NCI-H1105 treated with DMSO at 0.1 percent for 48 hours (cell line): ENCODE measurements around the gene HDLBP.

Experiments used
- DNase-seq: peaks from one replicate; lab custom pipeline; 2025; lab: John Stamatoyannopoulos, UW

HDLBP gene

GRCh38 chr2:241273210-241274020 is 42.1 kb downstream of the HDLBP start:
- no peak for DNase-seq

GRCh38 chr2:241272303-241273209 is 42.9 kb downstream of the HDLBP start:
- DNase-seq, result no peak

GRCh38 chr2:241271706-241272302 is 43.7 kb downstream of the HDLBP start:
- DNase-seq, result no peak

GRCh38 chr2:241270531-241270930 is 44.9 kb downstream of the HDLBP start:
- DNase-seq, result no peak

- DNase-seq, result no peak
Measured at GRCh38 chr2:241269707-241270520, 45.6 kb downstream of the HDLBP start.

- no peak for DNase-seq
Measured at GRCh38 chr2:241268716-241269445, 46.6 kb downstream of the HDLBP start.

- no peak for DNase-seq
Measured at GRCh38 chr2:241268306-241268705, 47.2 kb downstream of the HDLBP start.

GRCh38 chr2:241267249-241268067 is 48.0 kb downstream of the HDLBP start:
- DNase-seq, result no peak

- no peak for DNase-seq
Measured at GRCh38 chr2:241265506-241265905, 50.0 kb downstream of the HDLBP start.

GRCh38 chr2:241263061-241263460 is 52.4 kb downstream of the HDLBP start:
- no peak for DNase-seq

- DNase-seq, result no peak
Measured at GRCh38 chr2:241261628-241262027, 53.8 kb downstream of the HDLBP start.

- DNase-seq, result no peak
Measured at GRCh38 chr2:241260911-241261310, 54.6 kb downstream of the HDLBP start.

- DNase-seq, result no peak
Measured at GRCh38 chr2:241258505-241259280, 56.8 kb downstream of the HDLBP start.

GRCh38 chr2:241257419-241258032 is 57.9 kb downstream of the HDLBP start:
- no peak for DNase-seq

GRCh38 chr2:241256168-241256545 is 59.3 kb downstream of the HDLBP start:
- no peak for DNase-seq

GRCh38 chr2:241255542-241256167 is 59.8 kb downstream of the HDLBP start:
- DNase-seq, result no peak

GRCh38 chr2:241254904-241255351 is 60.5 kb downstream of the HDLBP start:
- no peak for DNase-seq

- no peak for DNase-seq
Measured at GRCh38 chr2:241252778-241253475, 62.5 kb downstream of the HDLBP start.
